ENCODE results near the gene TSSK3.
"Not testable (repeated sequence)": the region's sequence is repeated elsewhere in the genome, so short reads cannot be mapped to it uniquely, and the experiment has no call there.

Gene TSSK3

GRCh38 chr1:32363713-32364112 lies 1.4 kb downstream of the TSSK3 start:
- DNase-seq (ENCODE audit: low spot score): no peak

GRCh38 chr1:32364836-32365235 lies 2.5 kb downstream of the TSSK3 start:
- DNase-seq (ENCODE audit: low spot score): no peak

DNA sequence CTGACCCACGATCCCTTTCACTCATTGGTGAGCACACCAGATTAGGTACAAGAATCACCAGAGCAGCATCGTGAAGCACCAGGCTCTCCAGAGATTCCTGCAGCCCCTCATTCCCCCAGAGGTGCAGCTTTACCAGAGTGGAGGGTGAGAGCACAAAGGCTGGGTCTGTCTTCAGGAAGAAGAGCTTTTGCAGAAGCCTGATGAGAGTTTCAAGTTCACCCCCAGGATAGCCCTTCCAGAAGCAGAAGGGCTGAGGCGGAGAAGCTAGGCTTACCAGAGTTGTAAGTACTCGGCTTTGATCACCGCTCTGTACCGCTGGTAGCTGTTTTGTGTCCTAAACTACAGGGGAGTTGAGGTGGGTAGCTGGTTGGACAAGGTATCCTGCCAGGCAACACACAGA lies 3.1 kb downstream of the TSSK3 start:
- DNase-seq (ENCODE audit: low spot score): no peak

DNA sequence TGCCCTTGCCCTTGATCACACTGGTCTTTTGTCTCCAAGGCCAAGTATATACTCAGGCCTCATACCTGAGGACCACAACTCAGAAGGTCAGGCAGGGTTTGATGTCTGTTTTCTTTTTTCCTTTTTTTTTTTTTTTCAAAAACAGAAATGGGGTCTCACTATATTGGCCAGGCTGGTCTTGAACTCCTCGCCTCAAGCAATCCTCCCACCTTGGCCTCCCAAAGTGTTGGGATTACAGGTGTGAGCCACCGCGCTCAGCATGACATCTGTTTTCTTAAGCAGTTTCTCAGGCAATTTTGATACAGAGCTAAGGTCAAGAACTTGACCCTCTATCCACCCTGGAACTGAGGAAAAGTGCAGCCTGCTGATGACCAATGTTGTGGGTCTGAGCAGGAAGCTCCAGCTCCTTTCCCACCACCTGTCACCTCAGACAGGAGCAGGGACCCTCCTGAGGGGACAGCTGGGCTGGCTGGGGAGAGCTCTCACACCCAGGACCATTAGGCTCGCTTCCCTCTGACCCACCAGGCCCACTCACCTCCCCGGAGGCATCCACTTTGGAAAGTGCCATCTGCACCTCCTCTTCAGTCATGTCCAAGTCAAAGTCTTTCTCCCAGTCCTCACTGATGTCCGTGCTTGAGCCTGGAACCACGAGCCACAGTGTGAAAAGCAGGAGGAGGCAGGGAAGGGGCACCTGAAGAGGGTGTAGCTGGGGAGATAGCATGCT lies 5.7 kb downstream of the TSSK3 start:
- no peak for DNase-seq (ENCODE audit: low spot score)

- peak; percentile 78 for DNase-seq (ENCODE audit: low spot score)
Observed at GRCh38 chr1:32372149-32372756, 9.9 kb downstream of the TSSK3 start.

GRCh38 chr1:32373996-32374592 lies 11.8 kb downstream of the TSSK3 start:
- DNase-seq (ENCODE audit: low spot score): no peak

GRCh38 chr1:32376199-32376598 lies 13.9 kb downstream of the TSSK3 start:
- no peak for DNase-seq (ENCODE audit: low spot score)

DNA sequence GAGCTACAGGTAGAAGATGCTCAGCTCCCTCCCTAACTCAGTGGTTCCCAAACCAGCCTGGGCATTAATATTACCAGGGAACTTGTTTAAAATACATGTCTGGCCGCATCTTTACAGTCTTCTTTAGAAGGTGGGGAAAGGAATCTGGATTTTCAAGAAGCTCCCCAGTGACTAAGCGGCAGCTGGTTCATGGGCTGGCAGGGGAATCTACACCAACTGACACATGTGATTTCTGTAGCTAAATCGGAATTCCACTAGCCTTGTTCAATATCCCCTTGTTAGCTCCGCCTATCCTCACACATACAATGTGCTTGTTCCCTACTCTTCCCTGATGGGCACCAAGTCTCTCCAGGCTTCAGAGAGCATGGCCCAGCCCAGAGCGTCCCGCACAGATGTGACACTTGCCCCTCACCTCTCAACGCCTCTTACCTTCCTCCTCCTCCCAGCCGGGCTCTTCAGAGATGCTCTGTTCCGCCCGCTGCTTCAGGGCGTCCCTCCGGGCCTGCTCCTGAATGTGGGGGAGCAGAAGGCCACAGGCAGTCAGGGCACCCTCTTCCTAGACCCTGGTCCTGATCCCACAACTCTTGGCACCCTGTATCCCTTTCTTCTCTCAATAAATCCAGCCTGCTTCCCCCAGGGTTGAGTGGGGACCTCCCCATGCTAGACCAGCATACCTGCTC lies 15.3 kb downstream of the TSSK3 start:
- DNase-seq (ENCODE audit: low spot score): no peak

- DNase-seq (ENCODE audit: low spot score): no peak
Observed at GRCh38 chr1:32380057-32380456, 17.7 kb downstream of the TSSK3 start.

- no peak for DNase-seq (ENCODE audit: low spot score)
Observed at GRCh38 chr1:32386676-32387392, 24.5 kb downstream of the TSSK3 start.

DNA sequence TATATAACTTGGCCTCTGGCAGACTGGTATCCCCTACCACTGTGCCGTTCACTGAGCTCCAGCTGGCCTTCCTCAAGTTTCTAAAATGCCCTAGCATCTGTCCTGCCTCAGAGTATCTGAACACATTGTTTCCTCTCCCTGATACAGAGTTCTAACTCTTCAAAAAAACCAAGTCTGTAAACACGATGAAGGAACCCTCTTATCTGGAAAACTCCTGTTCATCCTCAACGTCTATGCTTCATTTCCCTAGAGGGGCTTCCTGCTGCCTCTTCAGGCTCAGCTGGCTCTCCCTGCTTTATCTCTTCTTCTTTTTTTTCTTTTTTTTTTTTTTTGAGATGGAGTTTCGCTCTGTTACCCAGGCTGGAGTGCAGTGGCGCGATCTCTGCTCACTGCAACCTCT lies 26.3 kb downstream of the TSSK3 start:
- DNase-seq (ENCODE audit: low spot score): no peak

GRCh38 chr1:32390904-32391870 lies 28.8 kb downstream of the TSSK3 start:
- no peak for DNase-seq (ENCODE audit: low spot score)

DNA sequence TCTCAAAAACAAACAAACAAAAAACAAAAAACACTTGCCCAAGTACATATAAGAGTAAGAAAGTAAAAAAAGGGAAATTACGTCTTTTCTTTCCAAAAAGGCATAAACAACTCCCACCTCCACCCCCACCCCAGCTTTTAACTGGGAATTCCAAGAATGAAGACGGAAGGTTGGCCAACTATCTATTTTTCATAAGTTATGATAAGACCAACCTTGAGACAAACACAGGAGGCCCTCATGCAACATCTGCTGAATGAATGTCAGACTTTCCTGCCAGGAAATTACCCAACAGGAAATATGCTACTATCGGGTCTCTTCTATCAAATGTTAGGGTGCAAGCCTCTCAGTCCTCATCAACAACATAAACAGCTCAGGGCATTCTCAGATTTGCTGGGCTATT lies 30.0 kb downstream of the TSSK3 start:
- DNase-seq (ENCODE audit: low spot score): no peak

- DNase-seq (ENCODE audit: low spot score): no peak
Observed at GRCh38 chr1:32393136-32393535, 30.8 kb downstream of the TSSK3 start.

GRCh38 chr1:32393832-32394140 lies 31.4 kb downstream of the TSSK3 start:
- peak; percentile 2 for DNase-seq (ENCODE audit: low spot score)

GRCh38 chr1:32394141-32394889 lies 32.0 kb downstream of the TSSK3 start, which contains the start of gene BSDC1:
Gene BSDC1, minus strand, starts transcription at chr1:32394441. Its CDS starts 27 bp downstream, at chr1:32394414.
- peak; percentile 97 for DNase-seq (ENCODE audit: low spot score)

DNA sequence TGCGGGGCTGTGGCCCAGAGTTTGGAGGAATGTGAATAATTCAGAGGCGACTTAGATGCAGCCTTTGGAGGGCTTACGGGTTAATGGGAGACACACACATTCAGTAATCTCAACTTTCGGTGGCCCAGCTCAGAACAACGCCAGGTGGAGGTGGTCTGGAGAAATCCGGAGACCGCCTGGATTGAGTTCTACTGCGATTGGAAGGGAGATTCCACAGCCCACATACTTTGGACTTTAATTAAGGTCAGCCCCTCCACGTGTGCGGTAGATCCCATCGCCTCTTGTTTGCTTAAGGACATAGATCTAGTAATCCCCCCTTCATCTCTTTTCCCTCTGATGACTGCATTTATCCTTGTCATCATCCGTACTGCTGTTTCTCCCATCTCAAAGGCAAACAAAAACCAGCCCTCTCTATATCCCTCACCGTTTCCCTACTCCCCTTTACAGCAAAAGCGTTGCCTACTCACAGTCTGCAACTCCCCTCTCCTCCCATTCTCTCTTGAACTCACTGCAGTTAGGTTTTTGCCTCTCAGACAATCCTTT lies 32.6 kb downstream of the TSSK3 start:
- no peak for DNase-seq (ENCODE audit: low spot score)

DNA sequence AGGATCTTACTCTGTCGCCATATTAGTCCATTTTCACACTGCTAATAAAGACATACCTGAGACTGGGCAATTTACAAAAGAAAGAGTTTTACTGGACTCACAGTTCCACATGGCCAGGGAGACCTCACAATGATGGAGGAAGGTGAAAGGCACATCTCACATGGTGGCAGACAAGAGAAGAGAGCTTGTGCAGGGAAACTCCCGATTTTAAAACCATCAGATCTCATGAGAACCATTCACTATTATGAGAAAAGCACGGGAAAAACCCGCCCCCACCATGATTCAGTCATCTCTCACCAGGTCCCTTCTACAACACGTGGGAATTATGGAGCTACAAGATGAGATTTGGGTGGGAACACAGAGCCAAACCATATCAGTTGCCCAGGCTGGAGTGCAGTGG lies 34.2 kb downstream of the TSSK3 start:
- not testable (repeated sequence) for DNase-seq (ENCODE audit: low spot score)

DNA sequence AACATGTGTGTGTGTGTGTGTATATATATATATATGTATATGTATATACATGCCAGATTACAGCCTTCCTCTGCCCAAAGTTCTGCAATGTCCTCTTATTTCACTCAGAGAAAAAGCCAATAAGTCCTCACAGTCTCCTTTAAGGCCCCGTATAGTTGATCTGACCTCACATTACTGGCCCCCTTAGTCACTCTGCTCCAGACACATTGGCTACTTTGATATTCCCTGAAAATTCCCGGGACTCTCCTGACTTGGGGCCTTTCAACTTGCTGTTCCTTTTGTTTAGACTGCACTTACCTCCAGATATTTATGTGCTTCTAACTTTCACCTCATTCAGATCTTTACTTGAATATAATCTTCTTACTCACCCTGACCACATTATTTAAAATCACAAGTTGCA lies 36.1 kb downstream of the TSSK3 start:
- DNase-seq (ENCODE audit: low spot score): no peak

GRCh38 chr1:32399843-32400242 lies 37.5 kb downstream of the TSSK3 start:
- DNase-seq (ENCODE audit: low spot score): no peak
